Measurements from ENCODE around the gene MCM6.

MCM6 gene

DNA sequence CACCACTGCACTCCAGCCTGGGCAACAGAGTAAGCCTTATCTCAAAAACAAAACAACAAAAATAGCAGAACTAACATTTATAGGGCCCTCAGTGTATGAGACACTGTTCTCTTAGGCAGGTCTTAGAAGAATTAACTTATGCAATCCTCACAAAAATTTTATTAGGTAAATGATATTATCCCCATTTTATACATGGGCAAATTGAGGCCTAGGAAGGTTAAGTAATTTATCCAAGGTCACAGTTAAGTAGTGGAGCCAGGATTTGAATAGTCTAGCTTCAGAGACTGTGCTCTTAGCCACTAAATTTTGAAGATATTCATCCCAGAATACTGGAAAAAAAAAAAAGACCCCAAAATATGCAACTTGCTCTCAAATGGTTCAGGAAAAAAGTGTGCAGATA is 22.8 kb downstream of the MCM6 start:
- DNase-seq: no peak

DNA sequence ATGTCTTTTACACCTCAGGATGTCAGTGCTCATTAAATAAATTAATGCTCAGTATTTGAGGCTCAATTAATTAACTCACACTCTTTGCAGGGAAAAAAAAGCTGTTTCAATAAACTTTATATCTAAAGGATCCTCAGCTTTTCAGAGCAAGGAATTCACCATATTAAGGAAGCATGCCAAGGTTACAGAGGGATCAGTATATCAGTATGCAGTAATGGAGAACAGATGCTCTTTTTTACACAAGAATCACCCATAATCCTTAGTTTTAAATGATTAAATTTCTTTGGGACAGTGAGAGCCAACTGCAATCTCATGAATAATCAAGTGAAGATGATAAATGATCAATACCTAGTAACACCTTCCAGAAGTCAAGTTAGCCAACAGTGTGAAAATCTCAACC is 24.4 kb downstream of the MCM6 start:
- no peak for DNase-seq

GRCh38 chr2:135850892-135851668 is 25.2 kb downstream of the MCM6 start:
- no peak for DNase-seq

- no peak for DNase-seq
Measured at GRCh38 chr2:135849087-135849486, 27.2 kb downstream of the MCM6 start.

- DNase-seq: no peak
Measured at GRCh38 chr2:135845997-135846396, 30.2 kb downstream of the MCM6 start.

GRCh38 chr2:135845257-135845656 is 31.0 kb downstream of the MCM6 start:
- no peak for DNase-seq

DNA sequence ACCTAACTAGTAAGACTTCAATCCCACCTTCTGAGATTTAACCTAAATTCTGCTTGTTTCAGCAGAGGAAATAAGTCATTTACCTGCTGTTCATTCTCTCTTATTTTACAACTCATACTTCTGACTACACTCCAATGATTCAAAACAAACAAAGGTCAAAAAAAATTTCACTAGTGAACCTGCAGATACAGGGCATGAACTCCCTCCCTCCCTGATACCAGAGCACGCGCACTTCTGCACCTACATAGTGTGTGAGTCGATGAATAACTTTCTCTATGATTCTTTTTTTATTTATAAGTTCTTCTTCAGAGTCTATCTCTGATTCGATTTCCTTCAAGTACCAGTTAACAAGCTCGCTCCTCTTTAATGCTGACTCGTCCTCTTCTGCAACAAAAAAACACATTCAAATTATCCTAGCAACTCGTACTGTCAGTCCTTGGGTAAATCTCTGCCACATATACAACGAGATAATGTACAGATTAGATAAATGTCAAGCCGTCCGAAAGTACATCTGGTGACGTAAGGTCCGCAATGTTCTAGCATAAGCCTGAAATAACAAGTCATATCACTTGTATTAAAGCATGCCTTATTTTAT is 31.8 kb downstream of the MCM6 start:
- DNase-seq: no peak

GRCh38 chr2:135843671-135844070 is 32.6 kb downstream of the MCM6 start:
- DNase-seq: no peak

DNA sequence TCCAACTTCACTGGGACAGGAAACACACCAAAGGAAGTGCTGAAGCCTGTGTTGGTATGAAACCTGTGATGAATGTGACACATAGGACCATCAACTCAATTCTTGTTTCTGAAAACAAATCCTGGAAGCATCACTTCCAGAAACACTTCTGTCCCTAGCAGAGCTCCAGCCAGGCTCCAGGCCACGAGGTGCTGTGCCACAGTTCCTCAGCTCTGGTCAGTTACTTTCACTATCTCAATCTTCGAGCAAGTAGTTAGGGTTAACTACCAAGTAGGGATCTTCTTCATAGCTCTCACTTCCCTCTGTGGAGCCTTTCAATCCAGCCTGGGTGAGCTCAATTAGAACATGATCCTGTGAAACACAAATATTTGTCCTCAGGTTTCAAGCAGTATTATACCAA is 35.6 kb downstream of the MCM6 start:
- no peak for DNase-seq

DNA sequence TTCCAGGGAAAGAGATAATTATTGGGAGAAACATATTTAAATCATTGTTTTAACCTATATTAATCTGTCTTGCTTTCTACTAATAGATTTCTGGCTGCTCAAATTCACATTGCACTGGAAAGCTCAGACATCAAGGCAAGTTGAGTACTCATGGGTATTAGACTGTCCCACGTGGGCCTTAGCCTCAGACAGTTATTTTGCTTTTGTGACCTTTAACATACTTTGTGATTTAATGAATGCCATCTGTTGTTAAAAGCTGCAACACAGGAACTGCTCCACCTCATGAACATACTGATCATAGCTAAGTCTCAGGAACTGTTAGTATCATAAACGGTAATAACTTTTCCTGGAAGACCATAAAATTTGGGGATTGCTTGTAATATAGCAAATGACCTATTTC is 36.5 kb downstream of the MCM6 start:
- no peak for DNase-seq

DNA sequence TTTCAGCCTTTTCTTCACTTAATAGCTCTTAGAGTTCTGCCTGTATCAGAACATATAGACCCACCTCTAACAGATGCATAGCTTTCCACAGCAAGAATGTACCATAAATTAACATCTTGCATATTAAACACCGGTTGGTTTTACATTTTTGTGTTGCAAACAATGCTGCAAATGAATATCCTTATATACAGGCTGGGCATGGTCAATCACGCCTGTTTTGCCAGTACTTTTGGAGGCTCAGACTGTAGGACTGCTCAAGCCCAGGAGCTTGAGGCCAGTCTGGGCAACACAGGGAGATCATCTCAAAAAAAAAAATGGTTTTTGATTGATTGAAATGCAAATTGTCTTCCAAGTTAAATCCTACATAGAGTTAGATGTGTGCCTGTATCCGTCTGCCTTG is 37.7 kb downstream of the MCM6 start:
- no peak for DNase-seq

- DNase-seq: no peak
Measured at GRCh38 chr2:135836596-135837270, 39.5 kb downstream of the MCM6 start, which contains the start of gene LCT. LCT (minus strand) TSS chr2:135837184; CDS start chr2:135837169, 15 bp downstream.

DNA sequence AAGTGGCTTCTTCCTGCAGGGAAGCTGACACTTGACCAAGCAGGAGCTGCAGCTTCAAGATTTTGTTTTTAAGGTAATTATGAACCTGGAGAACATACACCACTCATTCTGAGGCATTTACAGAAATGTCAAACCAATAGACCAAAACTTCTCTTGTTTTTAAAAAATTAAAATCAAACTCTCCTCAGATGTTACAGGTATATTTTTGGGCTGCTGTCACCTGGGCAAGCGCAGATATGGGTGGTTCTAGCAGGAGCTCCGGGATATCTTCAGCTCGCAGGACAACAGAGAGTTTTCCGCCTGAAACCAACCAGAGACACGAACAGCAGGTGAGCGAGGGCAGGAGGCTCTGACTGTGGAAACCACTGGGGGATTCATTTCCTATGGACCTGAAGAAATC is 43.4 kb downstream of the MCM6 start:
- DNase-seq: no peak

DNA sequence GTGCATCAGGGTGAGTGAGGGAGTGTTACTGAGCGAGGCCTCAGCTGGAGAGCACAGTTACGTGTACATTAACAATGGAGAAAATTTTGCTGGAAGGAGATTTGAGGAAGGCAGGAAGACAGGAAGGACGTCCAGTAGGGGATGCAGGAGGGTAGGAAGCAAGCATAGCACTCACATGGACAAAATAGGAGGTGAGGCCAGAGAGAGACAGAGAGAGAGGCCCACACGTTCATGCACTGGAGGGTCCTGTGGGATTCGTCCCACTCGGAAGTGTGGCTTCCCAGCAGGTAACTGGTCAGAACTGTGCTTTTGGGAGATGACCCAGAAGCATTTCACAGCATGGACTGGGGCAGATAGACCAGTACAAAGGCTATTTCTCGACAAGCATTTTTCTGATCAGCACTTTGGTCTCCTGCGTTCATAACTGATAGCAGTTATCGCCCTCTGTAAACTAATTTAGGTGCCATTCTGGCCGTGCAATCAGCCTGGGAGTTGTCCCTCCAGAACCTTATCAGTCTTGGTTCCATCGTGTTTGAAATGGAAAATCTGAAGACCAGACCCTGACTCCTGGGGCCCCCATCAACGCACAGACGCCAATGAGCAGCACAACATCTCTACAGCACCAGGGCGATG is 44.9 kb downstream of the MCM6 start:
- DNase-seq: no peak

GRCh38 chr2:135829378-135830135 is 46.7 kb downstream of the MCM6 start:
- no peak for DNase-seq

DNA sequence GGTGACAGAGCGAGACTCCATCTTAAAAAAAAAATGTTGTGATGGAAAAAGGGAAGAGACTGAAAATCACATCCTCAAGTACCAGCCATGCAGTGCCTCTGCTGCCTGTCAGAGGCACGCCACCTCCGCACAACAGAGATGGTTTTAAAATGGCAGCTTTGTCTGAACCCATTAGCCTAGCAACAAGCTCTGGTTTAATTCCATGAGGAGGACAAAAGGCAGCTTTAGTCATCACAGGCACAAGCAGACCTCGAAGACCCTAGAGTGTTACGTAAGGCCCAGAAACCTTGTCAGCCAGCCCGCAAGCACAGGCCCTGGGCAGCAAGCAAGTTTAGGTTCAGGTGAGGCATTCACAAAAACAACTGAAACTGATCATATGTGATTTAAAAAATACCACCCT is 49.7 kb downstream of the MCM6 start:
- DNase-seq: no peak

DNA sequence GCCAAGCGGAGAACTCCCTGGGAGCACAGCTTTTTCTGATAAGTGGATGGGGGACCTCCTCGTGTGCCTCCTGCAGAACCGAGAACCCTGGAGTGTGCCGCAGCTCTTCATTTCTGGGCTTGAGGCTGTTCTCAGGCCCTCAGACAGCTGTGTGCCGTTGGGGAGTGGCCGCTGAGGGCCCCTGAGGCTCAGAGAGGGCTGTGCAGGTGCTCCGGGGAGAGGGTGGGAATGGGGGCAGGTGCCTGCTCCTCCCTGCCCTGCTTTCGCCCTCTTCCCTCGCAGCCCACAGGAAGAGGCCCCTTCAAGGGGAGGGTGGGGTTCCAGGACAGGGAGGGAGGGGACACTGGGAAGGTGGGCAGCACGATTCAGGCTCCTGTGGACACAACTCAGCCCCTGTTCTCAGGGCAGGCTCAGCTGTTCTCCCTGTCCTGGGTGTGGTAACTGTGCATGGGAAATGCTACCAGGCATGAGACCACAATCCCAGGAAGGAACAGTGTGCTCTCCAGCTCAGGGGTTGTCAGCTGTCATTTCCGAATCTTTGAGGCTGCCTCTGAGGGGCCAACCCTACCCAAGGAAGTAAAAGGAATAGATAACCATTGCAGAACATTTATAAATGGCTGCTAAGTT is 50.6 kb downstream of the MCM6 start:
- DNase-seq: no peak

GRCh38 chr2:135825131-135825530 is 51.1 kb downstream of the MCM6 start:
- DNase-seq: no peak

DNA sequence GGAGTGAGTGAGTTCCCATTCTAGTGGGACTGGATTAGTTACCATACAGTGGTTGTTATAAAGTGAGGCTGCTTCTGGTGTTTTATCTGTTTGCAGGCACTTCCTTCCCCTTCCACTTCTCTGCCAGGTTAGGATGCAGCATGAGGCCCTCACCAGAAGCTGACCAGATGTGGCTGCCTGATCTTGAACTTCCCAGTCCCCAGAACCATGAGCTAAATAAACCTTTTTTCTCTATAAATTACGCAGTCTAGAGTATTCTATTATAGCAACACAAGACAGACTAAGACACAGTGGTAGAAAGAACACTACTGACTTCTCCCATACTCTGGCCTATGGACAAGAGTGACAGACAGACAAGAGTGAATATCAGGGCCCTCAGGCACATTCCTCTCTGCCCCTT is 53.4 kb downstream of the MCM6 start:
- no peak for DNase-seq

DNA sequence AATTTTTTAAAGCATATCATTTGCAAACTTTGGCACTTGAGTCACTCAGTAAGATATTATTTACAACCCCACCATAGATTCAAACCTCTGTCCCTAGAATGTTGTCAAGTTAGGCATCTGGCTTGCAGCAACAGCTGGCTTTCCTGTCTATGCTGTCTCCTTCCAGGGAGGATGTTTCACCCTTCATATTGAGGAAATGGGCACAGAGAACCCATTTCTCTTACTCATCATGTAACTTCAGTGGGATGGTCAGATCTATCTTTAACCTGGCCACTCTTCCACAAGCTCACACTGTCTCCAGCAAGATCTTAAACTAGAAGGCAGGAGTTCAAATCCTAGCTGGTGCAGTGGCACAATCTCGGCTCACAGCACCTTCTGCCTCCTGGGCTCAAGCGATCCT is 55.1 kb downstream of the MCM6 start:
- DNase-seq: no peak

DNA sequence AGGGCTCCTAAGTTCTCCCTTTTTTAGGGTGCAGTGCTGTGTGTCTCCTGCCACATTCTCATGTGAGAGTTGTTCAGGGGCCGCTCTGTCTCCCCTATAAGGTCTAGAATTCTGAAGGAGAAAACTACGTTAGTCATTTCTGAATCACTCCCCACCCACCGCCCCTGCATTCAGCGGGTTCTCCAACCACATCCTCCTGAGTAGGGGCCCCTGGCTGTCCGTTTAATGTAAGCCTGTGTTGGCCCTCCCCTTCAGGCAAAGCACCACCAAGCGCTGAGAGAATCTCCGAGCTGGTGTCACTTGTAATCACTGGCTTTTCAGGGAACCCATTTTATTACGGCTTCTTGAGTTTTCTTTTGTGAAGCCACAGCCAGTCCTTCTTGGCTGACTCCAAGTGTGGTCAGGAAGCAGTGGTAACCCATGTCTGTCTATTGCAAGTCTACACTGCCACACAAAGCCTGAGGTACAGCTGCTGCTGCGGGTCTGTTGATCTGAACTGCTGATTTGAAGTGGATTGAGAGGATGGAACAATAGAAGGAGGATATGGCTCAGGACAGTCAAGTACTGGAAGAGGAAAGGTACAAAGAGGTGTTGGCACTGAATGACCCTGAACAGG is 56.1 kb downstream of the MCM6 start:
- DNase-seq: peak; percentile 62

All from activated CD4-positive, CD25-positive, alpha-beta regulatory T cell treated with anti-CD3 and anti-CD28 coated beads, Interleukin-2, amount 50 U/mL, for 72 hours (primary cell).